HFFc6 (cell line): ENCODE results near the gene MPHOSPH6. TPM values are rescaled to one million over a fixed set of nuclear protein-coding genes. Genes with fewer than 3 reads are reported as not detected.

Experiments
- DNase-seq: peaks from one replicate; pipeline ENCODE4 v3.0.0-alpha.2; 2018
- H3K27ac Mint-ChIP-seq: 2 replicates; pipeline ENCODE4 v1.8.0; 2020; ENCODE audit warnings: mild to moderate bottlenecking, mixed read lengths
- H3K27me3 Mint-ChIP-seq: 2 replicates; pipeline ENCODE4 v1.8.0; 2021; ENCODE audit warnings: mild to moderate bottlenecking, moderate library complexity, mixed read lengths; ENCODE audit not compliant: insufficient read depth
- H3K36me3 Mint-ChIP-seq: 2 replicates; pipeline ENCODE4 v1.8.0; 2021; ENCODE audit warnings: low read depth, mixed read lengths
- H3K4me1 Mint-ChIP-seq: 2 replicates; pipeline ENCODE4 v1.8.0; 2020; ENCODE audit warnings: low read depth, mixed read lengths
- H3K4me3 Mint-ChIP-seq: 2 replicates; pipeline ENCODE4 v1.8.0; 2020; ENCODE audit warnings: mild to moderate bottlenecking, moderate library complexity, mixed read lengths
- H3K9me3 Mint-ChIP-seq: 2 replicates; pipeline ENCODE4 v1.8.0; 2020; ENCODE audit warnings: mild to moderate bottlenecking, mixed read lengths
- CTCF ChIP-seq: fragments of 200-600 bp; sonication (generic); IDR thresholded peaks from 2 replicates; pipeline ENCODE4 v1.5.0; 2021; ENCODE audit warnings: antibody characterized with exemption, mild to moderate bottlenecking
- total RNA-seq, 6 experiments: library from RNA; stranded (reverse); fragmentation: NEBNext Ultra II Directional; extraction: Animal tissue kit (Norgen Biotek cat#: 25700); gene quantifications; 2 replicates in 1 of 6; 3 replicates in 5 of 6; pipeline ENCODE4 v1.2.3, GENCODE V29; 2021

MPHOSPH6 gene
- total RNA-seq, 6 experiments from 2014 or later, result 22.8 to 32.1 (median 24.7) TPM

DNA sequence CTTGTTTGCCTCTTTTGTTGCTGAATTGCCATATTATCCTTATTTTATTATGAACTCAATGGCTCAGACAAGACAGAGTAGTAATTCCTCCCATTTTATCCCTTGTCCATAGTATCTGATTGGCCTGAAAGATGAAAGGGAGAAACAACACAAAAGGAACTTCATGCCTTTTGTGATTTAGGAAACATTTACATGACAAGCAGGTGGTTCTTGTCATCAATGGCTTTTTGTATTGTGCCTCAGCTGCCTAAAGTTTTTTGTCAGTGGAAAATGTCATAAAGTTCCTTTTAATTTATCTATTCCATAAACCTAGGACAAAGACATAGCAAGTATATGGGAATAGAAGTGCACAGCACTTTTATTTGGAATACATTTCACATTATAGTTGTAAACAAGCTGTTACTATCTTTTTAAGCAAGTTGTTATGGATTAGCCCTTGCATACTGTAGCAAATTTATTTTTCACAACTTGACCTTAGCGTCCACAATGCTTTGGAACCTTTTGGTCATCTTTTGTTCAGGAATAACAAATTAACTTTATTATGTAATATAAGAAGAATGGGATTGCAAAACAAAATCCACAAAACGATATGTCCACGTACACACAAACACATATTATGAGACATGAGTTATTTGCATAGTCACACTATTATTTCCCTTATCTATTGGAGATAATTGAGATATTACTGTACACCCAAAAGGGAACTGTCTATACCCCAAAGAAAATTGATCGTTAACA, 12.4 kb upstream of the MPHOSPH6 start:
- Mint-ChIP-seq H3K4me1 (no peaks in the 10 kb centered on the region), H3K27me3 (peaks cover 21% of the 10 kb centered on the region), H3K4me3 (no peak overlapping the region), H3K9me3 (no peaks in the 10 kb centered on the region), H3K36me3 (no peaks in the 10 kb centered on the region), H3K27ac (no peak overlapping the region)
- TF ChIP-seq CTCF, result no peak
- no peak for DNase-seq

DNA sequence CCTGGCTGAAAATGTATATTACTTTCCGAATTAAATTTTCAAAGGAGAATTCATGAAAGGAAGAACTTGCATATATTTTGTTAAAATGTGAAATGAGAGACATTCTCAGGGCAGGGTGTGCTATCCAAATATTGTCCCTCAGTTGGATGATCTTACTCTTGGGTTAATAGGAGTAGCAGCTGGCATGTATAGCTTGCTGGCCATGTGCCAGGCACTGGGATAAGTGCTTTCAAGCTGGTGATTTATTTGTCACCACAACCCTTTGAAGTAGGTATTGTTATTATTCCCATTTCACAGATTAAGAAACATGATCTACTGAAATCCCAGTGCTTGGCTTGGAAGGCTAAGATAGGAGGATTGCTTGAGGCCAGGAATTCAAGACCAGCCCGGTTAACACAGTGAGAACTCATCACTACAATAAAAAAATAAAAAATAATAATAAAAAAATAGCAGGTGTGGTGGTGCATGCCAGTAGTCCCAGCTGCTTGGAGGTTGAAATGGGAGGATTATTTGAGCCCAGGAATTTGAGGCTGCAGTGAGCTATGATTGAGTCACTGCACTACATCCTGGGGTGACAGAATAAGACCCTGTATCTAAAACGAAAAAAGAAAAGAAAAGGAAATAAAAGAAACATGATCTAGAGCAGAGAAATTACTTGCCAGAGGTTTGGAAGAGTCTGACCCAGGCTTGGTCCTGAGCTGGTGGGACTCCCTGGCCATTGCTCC, 11.6 kb upstream of the MPHOSPH6 start:
- Mint-ChIP-seq H3K27ac (no peak overlapping the region), H3K9me3 (no peaks in the 10 kb centered on the region), H3K27me3 (peaks cover 23% of the 10 kb centered on the region), H3K4me3 (no peak overlapping the region), H3K36me3 (no peaks in the 10 kb centered on the region), H3K4me1 (no peaks in the 10 kb centered on the region)
- no peak for TF ChIP-seq CTCF
- DNase-seq, result no peak

- no peaks in the 10 kb centered on the region for H3K36me3 Mint-ChIP-seq
- no peak overlapping the region for H3K4me3 Mint-ChIP-seq
- no peak for TF ChIP-seq CTCF
- peaks cover 23% of the 10 kb centered on the region for H3K27me3 Mint-ChIP-seq
- H3K4me1 Mint-ChIP-seq, result no peaks in the 10 kb centered on the region
- H3K27ac Mint-ChIP-seq, result no peak overlapping the region
- no peaks in the 10 kb centered on the region for H3K9me3 Mint-ChIP-seq
- no peak for DNase-seq
These were observed 8.3 kb upstream of the MPHOSPH6 start for GRCh38 chr16:82178352-82178751.

GRCh38 chr16:82177555-82177954, 7.5 kb upstream of the MPHOSPH6 start:
- Mint-ChIP-seq H3K27ac (no peak overlapping the region), H3K9me3 (no peaks in the 10 kb centered on the region), H3K4me3 (no peak overlapping the region), H3K27me3 (peaks cover 21% of the 10 kb centered on the region), H3K4me1 (no peaks in the 10 kb centered on the region), H3K36me3 (no peaks in the 10 kb centered on the region)
- TF ChIP-seq CTCF, result no peak
- DNase-seq, result no peak

DNA sequence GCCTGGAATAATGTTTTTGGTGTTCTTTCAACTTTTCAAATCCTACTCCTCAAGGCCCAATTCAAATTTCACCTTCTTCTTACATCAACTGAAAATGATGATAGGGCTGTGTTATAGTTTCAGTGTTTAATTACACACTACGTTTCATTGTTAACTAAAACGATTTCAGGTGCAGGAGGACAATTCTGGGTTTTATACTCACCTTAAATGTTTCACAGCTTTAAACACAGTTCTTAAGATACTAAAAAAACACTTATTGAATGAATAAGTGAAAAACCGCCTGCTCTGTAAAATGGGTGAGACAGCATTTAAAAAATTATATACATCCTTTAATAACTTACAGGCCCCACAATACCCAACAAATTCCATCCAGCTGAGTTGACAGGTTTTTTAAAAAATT, 6.2 kb upstream of the MPHOSPH6 start:
- H3K9me3 Mint-ChIP-seq, result no peaks in the 10 kb centered on the region
- H3K36me3 Mint-ChIP-seq, result no peaks in the 10 kb centered on the region
- no peak overlapping the region for H3K4me3 Mint-ChIP-seq
- no peak for TF ChIP-seq CTCF
- DNase-seq, result no peak
- no peak overlapping the region for H3K27ac Mint-ChIP-seq
- peaks cover 26% of the 10 kb centered on the region for H3K27me3 Mint-ChIP-seq
- no peaks in the 10 kb centered on the region for H3K4me1 Mint-ChIP-seq
